HG03135 (cell line): ENCODE results near the gene CPEB4.

Source experiments
- ATAC-seq: cut with Tn5 transposase; IDR thresholded peaks from one replicate; pipeline ENCODE4 v1.9.1; 2021; ENCODE audit warnings: mild to moderate bottlenecking, moderate library complexity; ENCODE audit not compliant: unreplicated experiment

CPEB4 gene

DNA sequence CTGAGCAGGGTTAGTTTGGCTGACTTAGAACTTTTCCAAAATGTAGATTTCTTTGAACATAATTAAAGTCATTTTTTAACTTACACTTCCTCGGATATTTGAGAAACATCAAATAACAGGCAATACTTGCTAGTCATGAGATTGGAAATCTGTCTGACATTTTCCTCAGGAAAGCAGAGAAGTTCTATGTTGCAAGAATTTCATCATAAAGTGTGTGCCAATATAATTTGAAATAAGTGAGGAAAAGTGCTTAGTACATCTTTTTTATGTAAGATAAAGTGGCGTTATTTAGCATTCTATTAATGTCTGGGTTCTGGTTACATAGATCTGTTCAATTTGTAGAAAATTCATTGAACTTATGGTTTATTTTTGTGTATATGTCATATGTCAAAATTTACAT is 52.1 kb downstream of the CPEB4 start:
- ATAC-seq, result no peak

DNA sequence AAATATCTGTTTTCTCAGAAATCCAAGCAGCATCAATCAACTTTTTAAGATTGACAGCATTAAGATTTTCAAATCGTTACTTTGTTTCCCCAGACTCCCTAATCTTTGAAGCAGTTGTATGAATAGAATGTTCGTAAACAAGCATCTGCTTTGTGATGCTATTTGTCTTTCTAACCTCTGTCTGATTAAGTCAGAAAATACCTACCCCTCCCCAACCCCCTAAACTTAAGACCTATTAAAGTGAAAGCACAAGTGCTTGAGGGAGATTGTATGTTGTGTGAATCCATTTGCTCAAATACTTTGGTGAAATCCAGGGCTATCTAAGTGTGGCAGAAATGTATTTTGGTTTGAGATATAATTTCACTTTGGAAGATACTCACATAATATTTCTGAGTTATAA is 53.0 kb downstream of the CPEB4 start:
- no peak for ATAC-seq

DNA sequence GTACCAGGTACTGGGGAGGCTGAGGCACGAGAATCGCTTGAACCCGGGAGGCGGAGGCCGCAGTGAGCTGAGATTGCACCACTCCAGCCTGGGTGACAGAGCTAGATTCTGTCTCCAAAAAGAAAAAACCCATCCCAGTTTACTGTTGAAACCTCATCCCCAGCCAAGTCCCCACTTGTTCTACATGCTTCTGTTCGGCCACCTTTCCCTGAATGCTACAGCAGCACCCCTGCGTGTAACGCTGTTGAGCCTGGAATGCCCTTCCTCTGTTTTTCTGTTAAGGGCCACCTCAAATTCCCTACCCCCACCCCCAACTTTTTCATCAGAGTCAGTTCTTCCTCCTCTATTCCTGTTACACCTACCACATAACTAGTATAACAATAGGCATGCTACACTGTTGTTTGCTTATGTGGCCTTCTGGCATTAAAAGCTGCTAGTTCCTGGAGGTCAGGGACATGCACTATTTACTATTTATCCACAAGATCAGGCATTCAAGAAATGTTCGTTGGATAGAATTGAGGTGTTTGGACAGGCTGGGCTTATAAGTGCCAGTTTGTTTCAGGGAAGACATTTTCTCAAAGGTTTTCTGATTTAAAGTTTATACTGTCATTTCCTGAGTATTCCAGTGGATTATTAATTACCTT is 53.7 kb downstream of the CPEB4 start:
- ATAC-seq, result no peak

DNA sequence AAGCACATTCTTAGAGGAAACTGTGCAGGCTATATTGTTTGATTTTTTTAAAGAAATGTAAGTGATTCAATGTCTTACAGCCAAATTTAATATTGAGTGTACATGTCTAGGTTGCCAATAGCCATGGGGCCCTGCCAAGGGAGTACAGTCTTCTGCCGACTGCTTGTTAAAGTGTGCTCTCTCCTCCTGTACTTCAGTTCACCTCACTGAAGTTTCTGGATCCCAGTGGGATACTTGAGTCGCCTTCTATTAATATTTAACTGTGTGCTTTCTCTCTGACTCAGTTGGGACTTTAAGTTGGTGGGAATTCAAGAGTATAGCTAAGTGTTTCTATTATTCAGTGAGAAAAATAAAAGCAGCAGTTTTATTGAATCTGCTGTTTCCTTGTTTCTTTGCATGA is 56.4 kb downstream of the CPEB4 start:
- no peak for ATAC-seq

DNA sequence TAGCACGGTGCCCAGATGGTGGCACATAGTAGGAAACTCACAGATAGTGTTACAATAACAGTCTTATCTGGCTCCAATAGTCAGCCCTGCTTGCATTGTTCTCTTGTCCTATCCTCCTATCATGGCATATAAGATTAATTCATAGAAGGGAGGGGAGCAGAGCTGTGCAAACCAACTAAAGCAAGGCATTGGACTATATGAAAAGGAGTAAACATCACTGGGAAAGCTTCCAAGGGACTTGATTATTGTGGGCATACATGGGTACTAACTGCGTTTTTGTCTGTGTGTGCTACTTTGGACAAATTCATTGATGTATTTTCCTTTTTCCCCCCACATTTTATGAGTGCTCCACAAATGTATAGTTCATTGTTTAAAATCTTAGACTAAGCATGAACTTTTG is 57.0 kb downstream of the CPEB4 start:
- ATAC-seq, result no peak

DNA sequence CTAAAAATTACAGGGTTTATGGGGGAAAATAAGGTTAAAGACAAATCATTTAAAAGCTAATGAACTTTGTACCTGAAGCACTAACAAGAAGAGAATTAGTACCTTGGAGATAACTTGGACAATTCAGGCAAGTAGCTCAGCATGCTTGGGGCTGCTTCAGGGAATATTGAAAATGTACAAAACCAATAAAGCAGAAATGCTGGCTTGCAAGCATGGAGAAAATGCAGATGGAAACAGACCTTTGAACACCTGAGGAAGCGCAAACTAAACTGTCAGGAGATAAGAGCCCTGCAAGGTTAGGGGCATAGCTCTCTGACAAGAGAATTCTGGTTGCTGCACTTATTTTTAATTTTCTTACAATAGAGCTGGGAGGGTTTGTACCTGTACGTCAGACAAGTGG is 58.2 kb downstream of the CPEB4 start:
- no peak for ATAC-seq

DNA sequence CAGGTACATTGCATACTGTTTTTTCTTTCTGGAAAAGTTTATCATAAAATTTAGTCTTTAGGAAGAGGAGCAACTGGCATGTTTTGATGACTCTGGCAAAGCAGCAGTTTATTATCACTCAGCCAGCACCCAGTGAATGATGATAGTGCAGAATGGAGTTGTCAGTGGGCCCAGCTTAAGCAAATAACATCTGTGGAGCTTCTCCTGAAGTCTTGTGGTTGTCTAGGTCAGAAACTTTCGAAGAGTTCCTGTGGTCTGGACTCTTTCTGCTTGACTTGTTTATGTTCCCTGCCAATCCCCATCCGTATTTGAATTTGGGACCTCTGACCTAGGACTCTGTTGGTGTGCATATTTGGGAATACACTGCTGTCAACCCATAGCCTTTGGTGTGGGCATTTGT is 62.7 kb downstream of the CPEB4 start:
- ATAC-seq, result no peak

DNA sequence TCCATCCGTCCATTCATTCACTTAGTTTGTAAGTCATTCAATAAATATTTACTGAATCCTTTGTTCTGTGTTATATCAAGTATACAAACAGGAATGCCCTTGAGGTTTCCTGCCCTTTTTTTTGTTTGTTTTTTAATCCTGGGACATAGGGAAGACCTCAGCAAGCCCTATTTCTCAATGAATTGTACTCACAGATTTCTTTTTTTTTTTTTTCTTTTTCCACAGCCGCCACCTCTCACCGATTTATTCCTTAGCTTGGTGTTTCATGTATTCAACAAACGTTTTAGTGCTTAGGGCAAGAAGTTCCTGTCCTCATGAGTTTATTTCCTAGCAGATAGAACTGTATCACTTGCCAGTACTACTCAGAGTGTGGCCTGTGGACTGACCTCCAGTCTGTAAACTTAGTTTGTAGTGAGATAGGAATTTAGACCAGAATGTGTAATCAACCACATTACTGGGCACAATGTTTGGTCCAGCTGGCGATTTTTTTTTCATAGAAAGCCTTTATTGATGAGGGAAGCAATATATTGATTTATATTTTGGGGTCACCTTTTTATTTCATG is 65.5 kb downstream of the CPEB4 start:
- no peak for ATAC-seq

DNA sequence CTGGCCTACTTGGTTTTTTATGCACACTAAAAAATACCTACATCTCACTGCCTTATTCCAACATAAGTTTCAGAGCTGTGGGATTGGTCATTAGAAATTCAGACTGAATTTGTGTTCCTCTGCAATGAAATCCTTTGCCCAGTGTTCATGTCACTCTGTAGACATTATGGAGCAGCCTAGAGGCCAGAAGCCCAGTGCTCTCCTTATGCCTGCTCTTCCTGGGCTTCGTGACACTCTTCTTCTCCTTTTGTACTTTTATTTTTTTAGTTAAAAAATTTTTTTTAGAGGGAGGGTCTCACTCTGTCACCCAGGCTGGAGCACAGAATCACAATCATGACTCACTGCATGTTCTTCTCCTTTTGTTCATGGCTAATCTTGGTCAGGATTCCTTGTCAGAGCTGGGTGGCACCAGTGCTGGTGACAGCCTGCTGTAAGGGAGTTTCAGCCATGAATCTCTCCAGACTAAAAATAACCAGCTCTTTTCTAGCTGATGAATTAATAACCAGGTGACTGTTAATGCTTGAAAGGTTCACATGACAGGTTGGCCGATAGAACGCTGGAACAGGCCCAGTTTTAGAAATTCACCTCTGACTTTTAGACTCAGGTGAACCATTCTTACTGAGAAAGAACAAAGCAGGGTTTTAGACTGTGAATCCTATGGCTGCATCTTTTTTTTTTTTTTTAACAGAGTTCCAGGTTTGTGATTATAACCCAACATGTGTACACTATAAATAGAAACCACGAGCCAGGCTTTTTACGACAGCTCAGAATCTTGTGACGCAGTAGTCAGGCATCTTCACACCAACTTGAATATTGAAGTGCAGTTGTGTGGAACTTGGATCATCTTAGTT is 66.7 kb downstream of the CPEB4 start:
- ATAC-seq, result no peak

DNA sequence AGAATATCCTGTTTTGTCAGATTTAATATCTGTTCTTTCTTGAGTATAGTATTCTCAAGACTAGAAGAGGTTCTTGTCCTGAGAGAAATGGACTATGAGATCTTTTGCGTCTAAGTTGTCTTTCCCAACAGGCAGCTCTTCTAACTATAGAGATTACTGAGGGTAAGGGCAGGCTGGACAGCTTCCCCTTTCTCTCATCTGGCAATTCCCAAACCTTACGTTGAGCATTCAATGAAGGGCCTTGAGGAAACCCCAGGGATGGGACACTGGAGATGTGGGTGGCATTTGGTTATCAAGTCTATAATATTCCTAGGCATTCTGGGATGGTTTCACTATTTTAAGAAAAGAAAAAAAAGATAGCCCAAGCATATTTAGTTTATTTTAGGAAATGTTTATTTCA is 72.8 kb downstream of the CPEB4 start:
- ATAC-seq, result no peak

DNA sequence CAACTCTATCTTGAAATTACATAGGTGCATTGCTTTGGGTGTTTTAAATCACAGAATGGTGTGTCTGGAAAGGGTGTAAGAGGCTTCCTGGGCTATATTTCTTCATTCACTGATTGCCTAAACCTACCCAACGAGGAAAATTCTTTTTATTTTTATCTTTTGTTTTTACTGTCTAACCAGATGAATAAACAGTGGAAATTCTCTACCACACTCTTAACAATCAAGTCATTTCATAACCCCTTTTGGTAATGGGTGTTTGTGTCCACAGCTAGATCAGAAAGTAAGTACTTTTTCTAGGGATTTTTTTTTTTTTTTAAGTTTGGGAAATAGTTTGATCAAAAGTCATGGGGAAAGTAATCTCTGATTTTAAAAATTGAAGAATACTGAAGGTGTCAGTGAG is 73.3 kb downstream of the CPEB4 start:
- no peak for ATAC-seq

DNA sequence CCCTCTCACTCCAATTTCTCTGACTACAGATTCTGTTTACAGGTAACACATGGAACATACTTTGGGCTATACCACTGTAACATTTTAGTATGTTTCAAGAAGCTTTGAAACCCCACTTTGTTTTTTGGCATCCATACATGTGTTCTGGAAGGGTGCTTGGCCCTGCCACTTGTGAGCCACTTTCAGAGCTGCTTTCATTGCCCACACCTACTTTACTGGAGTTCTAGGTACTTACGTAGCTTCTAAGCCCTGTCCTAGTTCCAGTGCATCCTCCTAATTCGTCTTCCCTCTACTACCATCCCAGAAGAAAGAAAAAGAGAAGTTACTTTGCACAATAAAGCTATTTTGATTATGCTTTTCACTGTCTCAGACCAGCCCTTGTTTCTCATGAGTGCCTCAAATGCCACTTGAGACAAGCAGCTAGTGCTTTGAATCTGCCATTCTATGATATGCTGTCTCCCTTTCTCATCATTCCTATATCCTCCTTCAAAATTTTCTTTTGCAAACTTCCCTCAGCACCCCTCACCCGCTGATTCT is 74.4 kb downstream of the CPEB4 start:
- ATAC-seq, result no peak

DNA sequence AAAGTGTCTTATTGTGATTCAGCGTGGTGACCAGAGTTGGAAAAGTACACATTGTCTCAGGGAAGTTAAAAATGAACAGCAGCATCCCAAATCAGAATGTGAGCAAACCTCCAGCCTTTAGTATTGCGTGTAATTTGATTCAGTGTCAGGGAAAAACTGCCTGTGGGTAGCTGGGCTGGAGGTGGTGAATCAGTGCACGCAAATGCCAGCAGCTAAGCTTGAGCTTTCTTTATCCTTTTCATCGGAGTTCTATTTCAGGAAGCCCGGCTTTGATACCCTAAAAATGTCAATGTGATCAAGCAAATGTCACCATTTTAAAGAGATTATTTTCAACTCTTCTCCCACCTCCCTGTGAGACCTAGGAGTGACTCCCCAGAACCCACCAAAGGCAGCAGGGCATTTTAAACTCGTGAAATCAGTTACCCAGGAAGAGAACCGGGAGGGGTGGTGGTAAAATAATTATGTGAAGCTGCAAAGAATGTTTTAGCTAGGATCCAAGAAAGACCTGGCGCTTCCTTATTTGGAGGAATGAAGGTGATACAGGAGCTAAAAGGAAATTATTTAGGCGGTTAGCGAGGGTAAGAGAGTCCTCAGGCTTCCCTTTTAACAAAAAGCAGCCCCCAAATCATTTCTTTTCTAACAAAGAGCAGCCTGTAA is 75.2 kb downstream of the CPEB4 start:
- no peak for ATAC-seq

DNA sequence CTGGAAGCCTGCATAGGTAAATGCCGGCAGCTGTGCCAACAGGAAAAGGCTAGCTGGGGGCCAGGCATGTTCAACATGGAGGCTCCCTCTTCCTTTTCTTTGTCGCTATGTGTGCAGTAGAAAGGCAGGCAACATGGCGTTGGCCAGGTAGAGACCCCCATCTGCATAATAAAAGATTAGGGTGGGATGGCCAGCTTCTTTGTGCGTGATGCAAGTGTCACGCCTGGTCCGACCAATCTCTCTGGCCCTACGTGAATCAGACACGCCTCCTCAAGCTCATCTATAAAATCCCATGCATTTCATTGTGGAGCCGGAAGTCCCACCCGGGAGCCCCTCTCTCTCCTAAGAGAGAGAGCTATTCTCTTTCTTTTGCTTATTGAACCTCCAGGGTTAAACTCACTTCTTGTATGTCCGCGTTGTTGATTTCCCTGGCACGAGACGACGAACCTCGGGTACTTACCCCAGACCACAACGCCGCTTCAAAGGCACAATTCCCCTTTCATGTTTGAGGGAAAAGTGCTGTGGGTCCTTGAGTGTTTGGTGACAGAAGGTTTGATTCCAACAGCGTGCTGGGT is 75.8 kb downstream of the CPEB4 start:
- no peak for ATAC-seq

DNA sequence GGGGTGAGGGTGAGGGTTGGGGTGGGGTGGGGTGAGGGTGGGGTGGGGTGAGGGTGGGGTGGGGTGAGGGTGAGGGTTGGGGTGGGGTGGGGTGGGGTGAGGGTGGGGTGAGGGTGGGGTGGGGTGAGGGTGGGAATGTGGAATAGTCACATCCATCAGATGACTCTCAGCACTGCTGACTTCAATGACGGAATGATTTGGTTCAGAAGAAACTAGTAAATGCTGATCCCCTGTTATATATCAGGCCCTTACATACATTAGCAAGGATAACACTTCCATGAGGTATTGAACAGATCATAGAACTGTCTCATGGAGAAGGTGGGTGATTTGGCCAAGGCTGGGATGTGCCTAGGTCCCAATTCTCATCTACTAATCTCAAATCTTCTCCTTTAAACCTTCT is 76.4 kb downstream of the CPEB4 start:
- ATAC-seq, result no peak

DNA sequence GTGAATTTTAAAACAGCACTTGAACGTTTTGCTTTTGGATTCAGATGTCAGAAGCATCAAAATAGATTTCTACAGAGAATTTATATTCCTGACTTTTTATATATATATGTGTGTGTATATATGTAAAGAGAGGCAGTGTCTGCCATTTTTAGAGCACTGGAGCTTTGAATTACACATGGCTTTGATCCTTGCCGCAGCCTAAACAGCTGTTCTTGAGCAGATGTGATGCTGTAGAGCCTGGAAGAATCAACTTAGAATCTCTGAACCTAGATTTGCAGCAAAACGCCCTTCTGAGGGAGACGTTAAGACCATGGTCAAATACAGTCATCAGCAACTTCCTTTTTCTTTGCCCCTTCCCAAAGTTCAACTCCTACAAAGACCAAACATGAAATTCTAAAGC is 79.1 kb downstream of the CPEB4 start:
- no peak for ATAC-seq

DNA sequence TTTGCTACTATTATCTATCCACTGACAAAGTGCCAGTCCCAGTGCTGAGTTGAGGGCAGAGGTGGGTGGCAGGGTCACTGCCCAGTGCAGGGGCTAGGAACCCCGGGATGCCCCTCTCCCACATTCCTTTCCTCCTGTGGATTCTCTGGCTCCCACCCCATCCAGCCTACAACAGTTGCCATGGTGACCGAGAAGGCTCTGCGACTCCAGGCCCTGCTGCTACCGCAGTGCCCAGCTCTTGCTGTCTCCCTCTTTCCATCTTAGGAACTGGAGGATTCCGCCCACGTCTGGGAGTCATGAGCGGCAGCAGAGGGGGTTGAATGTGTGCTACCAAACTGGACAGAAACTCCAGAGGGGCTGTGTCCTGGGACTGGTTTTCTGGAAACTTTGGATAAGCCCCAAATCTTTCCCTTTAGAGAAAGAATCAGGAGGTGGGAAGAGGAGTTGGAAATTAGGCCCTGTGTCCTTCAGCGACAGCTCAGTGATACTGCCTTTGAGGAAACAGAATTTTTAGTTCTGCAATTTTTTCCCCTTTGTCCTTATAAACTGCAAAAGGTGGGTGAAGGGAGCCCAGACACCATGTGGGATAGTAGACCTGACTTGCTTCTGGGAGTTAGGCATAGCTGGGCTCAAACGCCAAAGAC is 80.1 kb downstream of the CPEB4 start:
- ATAC-seq, result no peak

DNA sequence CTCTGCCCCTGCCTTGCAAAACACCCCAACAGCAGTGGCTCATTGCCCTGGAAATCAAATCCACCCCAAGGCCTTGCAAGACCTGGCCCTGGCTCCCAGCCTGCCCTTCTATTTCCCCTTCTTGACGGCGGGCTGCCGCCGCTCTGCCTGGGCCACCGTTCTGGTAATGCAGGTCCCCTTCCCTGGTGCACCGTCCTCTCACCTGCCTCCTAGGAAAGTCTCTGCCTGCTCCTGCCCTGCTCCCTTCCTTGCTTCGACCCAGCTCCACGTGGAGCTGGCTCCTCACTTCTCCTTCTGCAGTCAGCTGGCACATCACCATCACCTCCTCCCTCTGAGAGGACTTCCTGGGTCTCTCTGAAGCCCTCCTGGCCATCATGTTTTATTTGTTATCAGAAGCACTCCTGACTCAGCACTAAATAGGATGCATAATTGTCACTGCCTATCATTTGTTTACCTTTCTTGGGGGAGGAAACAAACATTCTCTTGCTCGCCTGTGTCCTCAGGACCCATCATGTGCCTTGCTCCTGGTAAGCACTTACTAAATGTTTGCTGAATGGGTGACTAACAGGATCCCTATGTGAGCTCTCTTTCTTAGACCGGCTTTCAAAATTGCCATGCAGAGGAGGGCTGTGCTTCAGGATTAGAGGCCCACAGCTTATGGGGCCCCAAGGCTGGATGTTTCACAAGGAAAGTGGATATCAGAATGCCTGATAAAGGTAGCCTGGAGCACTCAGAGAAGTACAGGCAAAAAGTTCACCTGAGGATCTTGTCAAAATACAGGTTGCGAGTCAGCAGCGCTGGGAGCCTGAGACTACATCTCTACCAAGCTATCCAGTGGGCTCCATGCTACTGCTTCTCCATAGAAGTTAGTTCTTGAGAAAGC is 81.3 kb downstream of the CPEB4 start:
- ATAC-seq, result no peak

DNA sequence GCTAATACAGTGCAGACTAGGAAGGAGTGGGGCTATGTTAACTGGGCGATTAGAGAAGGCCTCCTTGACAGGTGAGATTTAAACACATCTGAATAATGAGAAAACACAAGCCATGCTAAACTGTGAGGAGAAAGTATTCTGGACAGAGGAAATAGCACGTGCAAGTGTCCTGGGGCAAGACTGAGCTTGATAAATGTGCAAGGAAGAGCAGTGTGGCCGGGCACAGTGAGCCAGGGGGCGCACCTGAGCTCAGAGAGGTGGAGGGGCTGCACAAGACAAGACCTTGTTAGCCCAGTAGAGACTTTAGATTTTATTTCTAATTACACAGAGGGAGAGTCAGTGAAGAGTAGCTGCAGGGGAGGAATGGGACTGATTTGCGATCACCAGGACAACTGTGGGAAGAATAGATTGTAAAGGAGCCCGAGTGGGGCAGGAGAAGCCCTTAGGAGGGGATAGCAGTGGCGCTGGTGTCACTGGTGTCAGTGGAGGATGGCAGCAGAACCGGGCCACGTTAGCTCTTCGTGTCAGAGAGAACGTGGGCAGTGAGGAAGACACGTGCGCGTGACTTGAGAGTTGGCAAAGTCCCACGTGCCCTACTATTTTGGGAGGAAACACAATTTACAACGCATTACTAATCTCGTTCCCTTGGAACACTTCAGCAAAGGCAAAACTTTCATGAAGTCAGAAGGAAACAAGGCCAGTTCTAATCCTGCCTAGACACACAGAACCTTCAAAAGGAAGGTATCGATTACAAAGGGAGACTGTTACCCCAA is 82.9 kb downstream of the CPEB4 start:
- ATAC-seq, result no peak
